GDM1 (cell line): ENCODE data around the gene MCTP1.
A peak's percentile ranks its signal among the peaks of the same experiment; 100 is the strongest.

Source experiments
- DNase-seq: peaks from one replicate; lab custom pipeline; 2025; lab: John Stamatoyannopoulos, UW

The MCTP1 gene

GRCh38 chr5:94698197-94698596, 586.7 kb downstream of the MCTP1 start:
- no peak for DNase-seq

DNA sequence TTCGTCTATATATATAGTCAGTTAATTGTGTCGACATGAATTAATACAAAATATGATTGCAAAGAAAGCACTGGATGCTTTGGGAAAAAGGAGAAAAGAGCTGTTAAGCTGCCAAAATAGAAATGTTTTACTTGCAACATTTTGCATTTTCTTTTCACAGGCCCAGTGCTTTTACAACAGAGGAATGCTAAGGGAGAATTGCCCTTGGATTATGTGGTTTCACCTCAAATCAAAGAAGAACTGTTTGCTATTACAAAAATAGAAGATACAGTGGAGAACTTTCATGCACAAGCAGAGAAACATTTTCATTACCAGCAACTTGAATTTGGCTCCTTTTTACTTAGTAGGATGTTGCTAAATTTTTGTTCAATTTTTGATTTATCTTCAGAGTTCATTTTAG, 590.2 kb downstream of the MCTP1 start:
- no peak for DNase-seq

GRCh38 chr5:94693845-94694370, 591.0 kb downstream of the MCTP1 start:
- no peak for DNase-seq

DNA sequence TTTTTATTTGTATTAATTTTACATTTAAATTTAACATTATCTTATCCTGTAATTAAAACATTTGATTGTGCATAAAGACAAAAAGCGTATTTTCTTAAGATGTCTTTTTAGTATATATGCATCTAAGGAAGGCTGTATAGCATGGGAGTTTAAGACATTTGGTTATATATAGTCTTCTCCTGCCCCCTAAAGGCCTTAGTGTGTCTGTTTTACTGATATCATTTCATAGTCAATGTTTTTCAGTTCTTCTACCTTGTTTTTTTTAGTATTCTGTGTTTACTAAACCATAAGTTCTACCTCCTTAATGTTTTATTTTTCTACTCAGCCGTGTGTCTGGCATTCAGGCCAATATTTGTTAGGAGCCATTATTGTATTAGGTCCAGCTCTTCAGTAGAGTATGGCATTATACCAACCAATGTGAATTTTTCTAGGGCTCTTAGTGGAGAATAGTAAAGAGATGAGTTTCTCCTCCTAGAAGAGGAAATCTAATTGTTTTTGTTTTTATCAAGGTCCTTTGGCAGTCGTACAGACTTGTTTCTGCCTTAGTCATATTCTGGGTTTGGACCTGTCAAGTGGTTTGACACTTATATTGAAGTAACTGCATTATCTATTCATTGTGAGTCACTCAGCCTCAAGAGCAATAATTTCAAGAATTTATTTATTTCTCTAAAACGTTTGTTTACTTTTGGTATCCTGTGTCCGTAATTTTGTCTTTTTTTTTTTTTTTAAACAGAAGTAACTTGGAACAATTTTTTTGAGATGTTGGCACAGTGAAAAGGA, 591.7 kb downstream of the MCTP1 start:
- DNase-seq: peak; percentile 1

DNA sequence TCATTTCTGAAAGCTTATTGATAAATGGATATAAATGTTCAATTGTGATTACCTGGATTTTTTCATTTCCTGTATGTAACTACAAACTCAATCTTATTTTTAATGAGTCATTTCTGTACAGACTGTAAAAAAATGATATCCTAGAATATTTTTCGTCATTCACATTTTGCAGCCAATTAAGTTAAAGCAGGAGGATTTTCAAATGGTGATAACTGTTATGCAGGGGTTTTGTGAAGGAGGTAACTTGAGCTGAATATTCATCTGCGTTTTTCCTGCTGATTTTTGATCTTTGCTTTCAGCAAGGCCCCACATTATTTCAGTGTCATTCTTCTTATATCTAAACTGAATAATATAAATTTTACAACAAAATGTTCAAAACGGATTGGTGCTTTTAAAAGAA, 592.3 kb downstream of the MCTP1 start:
- DNase-seq: no peak

DNA sequence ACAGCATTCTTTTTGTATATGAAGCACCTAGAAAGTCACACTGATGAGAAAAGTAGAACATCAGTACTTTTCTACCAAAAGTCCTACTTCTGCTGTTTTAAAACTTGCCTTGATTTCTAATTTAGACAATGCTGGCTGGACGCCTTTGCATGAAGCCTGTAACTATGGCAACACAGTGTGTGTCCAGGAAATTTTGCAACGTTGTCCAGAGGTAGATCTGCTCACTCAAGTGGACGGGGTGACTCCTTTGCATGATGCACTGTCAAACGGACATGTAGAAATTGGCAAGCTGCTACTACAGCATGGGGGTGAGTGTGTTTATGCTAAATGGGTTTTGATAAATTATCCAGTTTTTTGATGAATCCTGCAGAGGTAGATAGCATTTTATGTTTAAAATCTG, 592.9 kb downstream of the MCTP1 start:
- DNase-seq: no peak

DNA sequence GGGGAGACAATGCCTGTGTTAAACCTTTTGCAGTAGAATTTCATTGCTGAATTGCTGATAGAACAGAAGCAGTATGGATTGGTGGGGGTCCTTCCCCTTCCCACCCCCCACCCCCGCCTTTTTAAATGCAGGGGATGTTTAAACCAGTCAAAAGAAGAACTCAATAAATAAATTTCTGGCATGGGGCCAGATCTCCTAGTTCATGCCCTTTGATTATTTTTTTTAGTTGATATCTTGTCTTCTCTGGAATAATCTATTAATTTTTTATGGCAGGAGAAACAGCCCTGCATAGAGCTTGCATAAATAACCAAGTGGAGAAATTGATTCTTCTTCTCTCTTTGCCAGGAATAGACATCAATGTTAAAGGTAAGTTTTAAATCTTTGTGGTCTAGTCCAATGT, 593.6 kb downstream of the MCTP1 start:
- DNase-seq: no peak

GRCh38 chr5:94690778-94691177, 594.1 kb downstream of the MCTP1 start:
- DNase-seq: no peak

GRCh38 chr5:94689908-94690307, 595.0 kb downstream of the MCTP1 start:
- DNase-seq: no peak

GRCh38 chr5:94682814-94683520, 601.9 kb downstream of the MCTP1 start:
- DNase-seq: no peak

DNA sequence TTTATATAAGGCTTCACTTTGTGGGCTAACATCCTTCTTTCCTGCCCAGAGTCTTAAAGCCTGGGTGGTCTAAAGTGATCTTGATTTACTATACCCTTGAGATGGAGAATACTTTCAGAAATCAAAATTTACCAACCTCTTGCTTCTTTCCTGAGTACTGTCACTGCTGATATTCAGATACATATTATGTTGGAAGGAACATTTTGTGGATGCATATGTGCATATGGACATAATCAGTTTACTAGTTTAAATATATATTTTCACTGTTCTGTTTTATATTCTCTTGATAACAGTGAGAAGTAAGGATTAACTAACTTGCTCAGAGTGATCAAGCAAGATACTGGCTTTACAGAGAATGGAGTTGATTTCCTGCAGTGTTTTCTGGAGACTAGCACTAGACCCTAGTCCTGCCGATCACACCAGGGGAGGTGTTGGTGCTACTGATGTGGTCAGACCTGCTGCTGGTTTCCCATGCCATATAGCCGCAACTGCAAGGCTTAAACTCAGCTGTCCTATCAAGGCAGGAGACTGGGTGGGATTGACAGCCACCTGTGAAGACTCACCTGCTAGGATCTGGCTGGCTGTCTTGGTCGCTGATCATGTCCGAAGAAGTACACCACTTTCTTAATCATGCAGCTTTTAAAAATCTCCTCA, 608.8 kb downstream of the MCTP1 start:
- DNase-seq: no peak

DNA sequence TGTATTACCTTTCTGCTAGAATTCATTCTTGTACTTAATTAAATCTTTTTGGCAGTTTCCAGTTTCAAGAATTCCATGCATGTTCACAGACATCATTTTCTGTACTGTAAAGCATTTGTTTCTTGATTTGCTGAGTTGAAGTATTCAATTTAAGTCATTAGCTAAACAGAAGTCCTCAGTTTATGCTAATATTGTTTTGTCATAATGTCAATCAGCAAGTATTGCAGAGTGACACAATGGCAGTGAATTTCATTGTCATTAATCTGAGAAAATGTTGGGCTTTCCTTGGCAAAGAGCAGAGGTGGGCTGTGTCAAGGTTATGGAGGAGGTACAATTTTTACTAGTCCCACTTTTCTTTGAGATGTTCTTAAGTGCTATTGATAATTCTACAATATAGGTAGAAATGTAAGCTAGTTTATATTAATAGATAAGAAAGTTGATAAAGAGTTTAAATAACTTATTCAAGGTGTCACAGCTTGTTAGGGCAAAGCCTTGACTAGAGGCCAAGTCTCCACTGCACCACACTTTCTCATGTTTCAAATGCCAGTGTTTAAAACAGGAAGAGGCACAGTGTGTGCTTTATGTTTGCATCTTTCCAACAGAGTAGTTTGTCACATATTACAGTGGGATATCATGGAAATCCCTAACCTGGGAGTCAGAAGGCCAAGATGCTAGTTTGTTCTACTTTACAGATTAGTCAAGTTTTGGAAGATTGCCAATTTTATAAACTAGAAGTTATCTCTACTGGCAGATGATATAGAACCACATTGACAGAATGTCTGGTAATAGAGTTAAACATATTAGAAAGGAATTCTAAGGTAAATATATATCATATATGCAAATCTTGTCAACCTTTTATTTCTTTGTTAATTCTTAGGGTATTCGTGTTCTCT, 610.2 kb downstream of the MCTP1 start:
- no peak for DNase-seq

- DNase-seq: no peak
These were observed 612.1 kb downstream of the MCTP1 start for GRCh38 chr5:94672746-94673145.

GRCh38 chr5:94670726-94671125, 614.2 kb downstream of the MCTP1 start:
- no peak for DNase-seq

GRCh38 chr5:94667937-94668336, 617.0 kb downstream of the MCTP1 start:
- no peak for DNase-seq

DNA sequence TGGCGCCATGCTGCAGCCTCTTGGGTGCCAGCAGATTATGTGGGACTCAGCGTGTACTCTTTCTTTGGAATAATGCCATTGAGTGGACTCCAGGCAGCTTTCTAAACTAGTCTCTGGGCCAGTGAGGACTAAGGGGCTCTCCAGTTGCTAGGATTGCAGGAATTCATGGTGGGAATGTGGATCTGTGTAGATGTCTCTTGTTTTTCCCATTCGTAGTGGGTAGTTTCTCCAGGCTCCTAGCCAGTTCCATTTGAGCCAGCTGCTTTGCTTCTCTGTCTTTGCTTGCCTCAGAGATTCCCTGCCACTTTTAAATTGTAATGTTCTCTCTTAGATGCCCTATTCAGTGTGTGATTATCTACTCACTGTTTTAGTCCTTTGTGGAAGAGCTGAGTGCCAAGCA, 623.8 kb downstream of the MCTP1 start:
- no peak for DNase-seq

GRCh38 chr5:94660506-94660905, 624.4 kb downstream of the MCTP1 start:
- no peak for DNase-seq

GRCh38 chr5:94658272-94658671, 626.6 kb downstream of the MCTP1 start:
- DNase-seq: no peak
